GM19238 (cell line): ENCODE measurements around the gene NUDT1.

Experiments used
- DNase-seq: peaks from one replicate; pipeline ENCODE4 v3.0.0; 2011; ENCODE audit warnings: low spot score; ENCODE audit not compliant: insufficient read length

The NUDT1 gene

GRCh38 chr7:2299131-2299829, 57.3 kb downstream of the NUDT1 start:
- DNase-seq = no peak

DNA sequence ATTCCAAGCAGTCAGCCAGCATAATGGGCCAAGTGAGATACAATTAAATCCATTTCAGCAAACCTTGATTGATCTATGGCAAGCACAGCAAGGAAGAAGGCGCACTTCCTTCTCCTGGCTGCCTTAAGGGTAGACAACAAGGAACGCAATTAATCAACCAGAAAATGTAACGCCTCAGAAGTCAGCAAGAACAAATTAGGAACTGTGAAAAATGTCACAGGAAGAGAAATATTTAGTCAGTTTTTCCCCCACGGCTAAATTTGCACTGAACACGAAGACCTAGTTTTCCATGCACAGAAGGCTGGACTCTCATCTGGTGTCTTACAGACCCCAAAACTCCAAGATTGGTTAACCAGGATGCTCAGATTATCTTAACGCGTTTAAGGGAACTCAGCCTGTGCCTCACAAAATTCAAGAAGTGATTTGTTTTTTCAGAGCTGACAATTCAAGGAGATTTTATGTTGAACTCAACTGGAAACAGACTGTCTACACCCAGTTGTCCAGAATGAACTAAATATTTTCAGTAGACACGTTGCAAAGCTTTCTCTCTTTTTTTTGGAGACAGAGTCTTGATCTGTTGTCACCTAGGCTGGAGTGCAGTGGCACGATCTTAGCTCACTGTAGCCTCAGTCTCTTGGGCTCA, 58.0 kb downstream of the NUDT1 start:
- DNase-seq = no peak
